ENCODE data around the gene CACNB3.
"Not testable (repeated sequence)": the region's sequence is repeated elsewhere in the genome, so short reads cannot be mapped to it uniquely, and the experiment has no call there.

The CACNB3 gene

GRCh38 chr12:48869191-48869590 is 50.9 kb downstream of the CACNB3 start:
- Histone ChIP-seq H3K4me3 (ENCODE audit: low read depth in 1 of 2, low read length in 1 of 2) (no peak overlapping the region), H3K36me3 (no peaks in the 10 kb centered on the region), H3K27ac (no peak overlapping the region), H3K4me1 (ENCODE audit: control insufficient read depth in 1 of 2, insufficient read depth in 1 of 2, low read depth in 1 of 2, low read length in 1 of 2) (peaks cover 12 to 14% of the 10 kb centered on the region in 2 experiments), H3K9me3 (no peaks in the 10 kb centered on the region), H3K27me3 (peaks cover 26% of the 10 kb centered on the region)
- TF ChIP-seq, protein P1, sequence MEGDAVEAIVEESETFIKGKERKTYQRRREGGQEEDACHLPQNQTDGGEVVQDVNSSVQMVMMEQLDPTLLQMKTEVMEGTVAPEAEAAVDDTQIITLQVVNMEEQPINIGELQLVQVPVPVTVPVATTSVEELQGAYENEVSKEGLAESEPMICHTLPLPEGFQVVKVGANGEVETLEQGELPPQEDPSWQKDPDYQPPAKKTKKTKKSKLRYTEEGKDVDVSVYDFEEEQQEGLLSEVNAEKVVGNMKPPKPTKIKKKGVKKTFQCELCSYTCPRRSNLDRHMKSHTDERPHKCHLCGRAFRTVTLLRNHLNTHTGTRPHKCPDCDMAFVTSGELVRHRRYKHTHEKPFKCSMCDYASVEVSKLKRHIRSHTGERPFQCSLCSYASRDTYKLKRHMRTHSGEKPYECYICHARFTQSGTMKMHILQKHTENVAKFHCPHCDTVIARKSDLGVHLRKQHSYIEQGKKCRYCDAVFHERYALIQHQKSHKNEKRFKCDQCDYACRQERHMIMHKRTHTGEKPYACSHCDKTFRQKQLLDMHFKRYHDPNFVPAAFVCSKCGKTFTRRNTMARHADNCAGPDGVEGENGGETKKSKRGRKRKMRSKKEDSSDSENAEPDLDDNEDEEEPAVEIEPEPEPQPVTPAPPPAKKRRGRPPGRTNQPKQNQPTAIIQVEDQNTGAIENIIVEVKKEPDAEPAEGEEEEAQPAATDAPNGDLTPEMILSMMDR (IDR thresholded peaks at IDR 0.05), result no peak

GRCh38 chr12:48873096-48873495 is 54.8 kb downstream of the CACNB3 start:
- Histone ChIP-seq H3K9me3 (no peaks in the 10 kb centered on the region), H3K27me3 (peaks cover 4% of the 10 kb centered on the region), H3K27ac (no peak overlapping the region), H3K36me3 (no peaks in the 10 kb centered on the region), H3K4me3 (ENCODE audit: low read depth in 1 of 2, low read length in 1 of 2) (no peak overlapping the region), H3K4me1 (ENCODE audit: control insufficient read depth in 1 of 2, insufficient read depth in 1 of 2, low read depth in 1 of 2, low read length in 1 of 2) (no peaks in the 10 kb centered on the region)
- TF ChIP-seq, protein P1 (IDR thresholded peaks at IDR 0.05), result no peak

GRCh38 chr12:48873534-48873933 is 55.2 kb downstream of the CACNB3 start:
- H3K4me3 ChIP-seq (ENCODE audit: low read depth in 1 of 2, low read length in 1 of 2); H3K27me3 ChIP-seq; H3K9me3 ChIP-seq; H3K36me3 ChIP-seq; H3K27ac ChIP-seq; H3K4me1 ChIP-seq (ENCODE audit: control insufficient read depth in 1 of 2, insufficient read depth in 1 of 2, low read depth in 1 of 2, low read length in 1 of 2): not testable (repeated sequence)

DNA sequence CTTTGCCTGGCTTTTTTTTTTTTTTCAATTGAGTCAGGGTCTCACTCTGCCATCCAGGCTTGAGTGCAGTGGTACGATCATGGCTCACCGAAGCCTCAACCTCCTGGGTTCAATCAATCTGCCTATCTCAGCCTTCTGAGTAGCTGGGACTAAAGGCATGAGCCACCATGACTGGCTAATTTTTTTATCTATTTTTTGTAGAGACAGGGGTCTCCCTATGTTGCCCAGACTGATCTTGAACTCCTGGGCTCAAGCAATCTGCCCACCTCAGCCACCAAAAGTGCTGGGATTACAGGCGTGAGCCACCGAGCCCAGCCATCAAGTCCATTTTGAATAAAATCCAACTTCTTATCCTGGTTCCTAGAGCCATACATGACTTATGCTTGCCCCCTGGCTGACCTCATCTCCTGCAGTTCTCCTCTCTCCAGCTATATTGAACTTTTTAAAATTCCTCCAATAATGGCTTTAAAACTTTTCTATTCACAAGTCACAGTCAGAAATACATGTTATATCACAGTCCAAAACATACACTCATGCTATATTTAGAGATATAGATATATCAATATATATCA is 57.7 kb downstream of the CACNB3 start:
- H3K9me3 ChIP-seq, result no peaks in the 10 kb centered on the region
- TF ChIP-seq, protein P1 (IDR thresholded peaks at IDR 0.05), result no peak
- H3K4me3 ChIP-seq (ENCODE audit: low read depth in 1 of 2, low read length in 1 of 2), result no peak overlapping the region
- peaks cover 28% of the 10 kb centered on the region for H3K27me3 ChIP-seq
- no peak overlapping the region for H3K27ac ChIP-seq
- no peaks in the 10 kb centered on the region for H3K36me3 ChIP-seq
- no peaks in the 10 kb centered on the region for H3K4me1 ChIP-seq (ENCODE audit: control insufficient read depth in 1 of 2, insufficient read depth in 1 of 2, low read depth in 1 of 2, low read length in 1 of 2)

All from neutrophil (primary cell).